Measurements from ENCODE around the gene CELSR2. TPM values are rescaled to one million over a fixed set of nuclear protein-coding genes. Genes with fewer than 3 reads are reported as not detected.

Gene CELSR2
- total and polyA plus RNA-seq, 2 donors (not counting 1 experiment from before 2014, with no cell fraction given) = 0.57 to 2.7 TPM

DNA sequence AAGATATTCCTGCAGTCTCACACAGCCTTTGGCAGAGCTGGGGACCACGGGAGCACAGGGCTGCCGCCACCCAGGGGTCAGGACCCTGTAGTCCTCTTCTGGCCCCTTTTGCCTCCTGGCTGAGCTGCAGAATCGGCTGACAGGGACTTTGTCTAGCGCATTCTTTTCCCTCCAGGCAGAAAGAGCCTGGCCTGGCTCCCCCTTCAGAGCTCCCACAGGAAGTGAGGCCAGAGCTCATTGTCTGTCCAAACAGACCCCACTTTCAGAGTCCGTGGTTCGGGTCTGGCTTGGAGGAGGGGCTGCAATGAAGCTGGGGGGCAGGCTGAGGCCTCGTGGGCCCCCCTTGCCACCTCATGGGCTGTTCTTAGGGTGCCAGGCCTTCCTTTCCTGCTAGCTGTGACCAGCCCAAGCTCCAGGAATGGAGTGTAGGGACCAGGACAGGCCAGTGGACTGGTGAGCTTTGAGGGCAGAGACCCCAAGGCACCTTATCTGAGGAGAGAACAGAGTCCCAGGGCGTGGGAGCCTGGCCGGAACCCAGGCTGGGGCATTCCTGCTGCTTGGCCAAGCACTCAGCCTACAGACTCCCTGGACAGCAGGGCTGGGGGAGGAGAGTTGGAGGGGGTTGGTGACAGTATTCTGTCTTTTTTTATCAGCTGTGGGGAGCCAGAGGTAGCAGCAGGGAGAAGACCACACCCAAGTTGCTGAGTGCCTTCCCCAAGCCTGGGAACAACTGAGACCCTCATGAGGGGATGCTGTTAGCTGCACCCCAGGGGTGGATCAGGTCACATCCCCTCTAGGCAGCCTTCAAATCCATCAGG is 4.7 kb downstream of the CELSR2 start:
- Histone ChIP-seq H3K27ac (ENCODE audit: low read length in 2 of 2) (no peak overlapping the region), H3K79me2 (ENCODE audit: control insufficient read depth, insufficient read depth, low read length) (no peaks in the 10 kb centered on the region), H2AFZ (ENCODE audit: insufficient read depth, low read depth, low read length, poor library complexity, severe bottlenecking) (peak overlapping the region; percentile 32), H3K9me3 (ENCODE audit: control extremely low read depth in 1 of 3, control insufficient read depth in 2 of 3, insufficient read depth in 1 of 3, low read length in 2 of 3) (peaks cover 0 to 16% (median 0%) of the 10 kb centered on the region in 3 donors), H3K9ac (ENCODE audit: low read length) (no peak overlapping the region), H3K4me1 (ENCODE audit: control insufficient read depth in 2 of 2, insufficient read depth in 2 of 2, low read length in 2 of 2) (peaks cover 8 to 20% of the 10 kb centered on the region in 2 donors), H3K4me3 (ENCODE audit: control extremely low read depth in 1 of 5, extremely low read depth in 1 of 5, insufficient read depth in 1 of 5, low read depth in 2 of 5, low read length in 4 of 5) (no peak overlapping the region), H3K27me3 (replicated peaks in 1 of 4; ENCODE audit: control extremely low read depth in 1 of 4, control insufficient read depth in 3 of 4, insufficient read depth in 4 of 4, low read length in 3 of 4) (peaks cover 0 to 15% (median 7%) of the 10 kb centered on the region in 4 experiments), H3K36me3 (replicated peaks in 1 of 2; ENCODE audit: control extremely low read depth in 1 of 2, control insufficient read depth in 1 of 2, extremely low read depth in 1 of 2, insufficient read depth in 2 of 2, low read length in 1 of 2) (no peaks in the 10 kb centered on the region), H4K20me1 (ENCODE audit: control insufficient read depth, insufficient read depth, low read length, poor library complexity, severe bottlenecking) (peaks cover 1% of the 10 kb centered on the region), H3K4me2 (replicated peaks; ENCODE audit: low read depth, low read length, poor library complexity, severe bottlenecking) (no peak overlapping the region)
- CTCF ChIA-PET = interaction anchor here (1.0 to 2.4 kb wide), 5 partner anchors 11 to 278 kb away, joined by 3 to 8 read pairs (median 5); no protein-coding TSS in a partner anchor
- Mint-ChIP-seq H3K27me3 (peaks cover 7% of the 10 kb centered on the region), H3K9me3 (ENCODE audit: insufficient read depth) (no peaks in the 10 kb centered on the region), H3K4me3 (peak overlapping the region; percentile 61), H3K4me1 (peaks cover 10% of the 10 kb centered on the region), H3K27ac (no peak overlapping the region)
- WGBS (ENCODE audit: insufficient coverage) = 78% methylated on average over 8 of the region's 9 CpGs
- intact Hi-C loops (cut with micrococcal nuclease) = no loop called here
- ATAC-seq (ENCODE audit: low read depth) (no peak), DNase-seq (no peak)
- POLR2A ChIA-PET = no interaction called here
- TF ChIP-seq, protein P1, sequence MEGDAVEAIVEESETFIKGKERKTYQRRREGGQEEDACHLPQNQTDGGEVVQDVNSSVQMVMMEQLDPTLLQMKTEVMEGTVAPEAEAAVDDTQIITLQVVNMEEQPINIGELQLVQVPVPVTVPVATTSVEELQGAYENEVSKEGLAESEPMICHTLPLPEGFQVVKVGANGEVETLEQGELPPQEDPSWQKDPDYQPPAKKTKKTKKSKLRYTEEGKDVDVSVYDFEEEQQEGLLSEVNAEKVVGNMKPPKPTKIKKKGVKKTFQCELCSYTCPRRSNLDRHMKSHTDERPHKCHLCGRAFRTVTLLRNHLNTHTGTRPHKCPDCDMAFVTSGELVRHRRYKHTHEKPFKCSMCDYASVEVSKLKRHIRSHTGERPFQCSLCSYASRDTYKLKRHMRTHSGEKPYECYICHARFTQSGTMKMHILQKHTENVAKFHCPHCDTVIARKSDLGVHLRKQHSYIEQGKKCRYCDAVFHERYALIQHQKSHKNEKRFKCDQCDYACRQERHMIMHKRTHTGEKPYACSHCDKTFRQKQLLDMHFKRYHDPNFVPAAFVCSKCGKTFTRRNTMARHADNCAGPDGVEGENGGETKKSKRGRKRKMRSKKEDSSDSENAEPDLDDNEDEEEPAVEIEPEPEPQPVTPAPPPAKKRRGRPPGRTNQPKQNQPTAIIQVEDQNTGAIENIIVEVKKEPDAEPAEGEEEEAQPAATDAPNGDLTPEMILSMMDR (IDR thresholded peaks at IDR 0.05) = no peak
- no peak for TF ChIP-seq EZH2 (IDR thresholded peaks at IDR 0.05; ENCODE audit: borderline replicate concordance, insufficient read depth, low read depth, low read length, poor library complexity, severe bottlenecking)

DNA sequence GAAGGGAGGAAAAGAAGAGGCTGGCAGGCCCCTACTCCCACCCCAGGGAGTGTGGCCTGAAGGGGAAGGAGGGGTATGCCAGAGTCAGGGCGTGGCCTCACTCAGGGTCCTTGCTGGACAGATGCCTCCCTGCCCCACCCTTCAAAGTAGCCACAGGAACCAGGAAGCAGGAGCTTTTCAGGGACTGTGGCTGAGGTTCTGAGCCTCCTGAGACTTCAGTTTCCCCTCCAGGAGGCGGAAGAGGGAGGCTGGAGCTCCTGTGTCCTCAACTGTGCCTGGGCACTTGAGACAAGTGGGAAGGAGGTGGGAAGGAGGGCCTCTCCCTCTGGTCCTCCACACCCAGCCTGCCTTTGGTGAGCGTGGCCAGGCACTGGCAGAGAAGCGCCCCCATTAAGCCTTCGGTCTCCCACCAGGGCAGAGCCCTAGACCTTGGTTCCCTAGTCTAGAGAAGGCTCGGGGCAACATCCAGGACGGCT is 5.3 kb downstream of the CELSR2 start:
- H3K4me3 Mint-ChIP-seq = no peak overlapping the region
- no peak for DNase-seq
- WGBS (ENCODE audit: insufficient coverage) = 90% methylated on average over 5 of the region's 7 CpGs
- Histone ChIP-seq H2AFZ (ENCODE audit: insufficient read depth, low read depth, low read length, poor library complexity, severe bottlenecking) (no peak overlapping the region), H3K4me2 (replicated peaks; ENCODE audit: low read depth, low read length, poor library complexity, severe bottlenecking) (no peak overlapping the region), H3K27ac (ENCODE audit: low read length in 2 of 2) (no peak overlapping the region), H3K9me3 (ENCODE audit: control extremely low read depth in 1 of 3, control insufficient read depth in 2 of 3, insufficient read depth in 1 of 3, low read length in 2 of 3) (peaks cover 0 to 16% (median 0%) of the 10 kb centered on the region in 3 donors), H3K4me3 (ENCODE audit: control extremely low read depth in 1 of 5, extremely low read depth in 1 of 5, insufficient read depth in 1 of 5, low read depth in 2 of 5, low read length in 4 of 5) (no peak overlapping the region), H3K36me3 (replicated peaks in 1 of 2; ENCODE audit: control extremely low read depth in 1 of 2, control insufficient read depth in 1 of 2, extremely low read depth in 1 of 2, insufficient read depth in 2 of 2, low read length in 1 of 2) (no peaks in the 10 kb centered on the region), H4K20me1 (ENCODE audit: control insufficient read depth, insufficient read depth, low read length, poor library complexity, severe bottlenecking) (no peaks in the 10 kb centered on the region), H3K9ac (ENCODE audit: low read length) (no peak overlapping the region), H3K4me1 (ENCODE audit: control insufficient read depth in 2 of 2, insufficient read depth in 2 of 2, low read length in 2 of 2) (peaks cover 5 to 16% of the 10 kb centered on the region in 2 donors), H3K79me2 (ENCODE audit: control insufficient read depth, insufficient read depth, low read length) (no peaks in the 10 kb centered on the region), H3K27me3 (replicated peaks in 1 of 4; ENCODE audit: control extremely low read depth in 1 of 4, control insufficient read depth in 3 of 4, insufficient read depth in 4 of 4, low read length in 3 of 4) (peaks cover 0 to 12% (median 6%) of the 10 kb centered on the region in 4 experiments)
- peaks cover 7% of the 10 kb centered on the region for H3K4me1 Mint-ChIP-seq
- H3K9me3 Mint-ChIP-seq (ENCODE audit: insufficient read depth) = no peaks in the 10 kb centered on the region
- CTCF ChIA-PET = interaction anchor here (2.4 kb wide), 1 partner anchor 22 kb away, joined by 8 read pairs; no protein-coding TSS in a partner anchor
- ATAC-seq (ENCODE audit: low read depth) = no peak
- TF ChIP-seq EZH2 (IDR thresholded peaks at IDR 0.05; ENCODE audit: borderline replicate concordance, insufficient read depth, low read depth, low read length, poor library complexity, severe bottlenecking) = no peak
- TF ChIP-seq, protein P1 (IDR thresholded peaks at IDR 0.05) = no peak
- POLR2A ChIA-PET = no interaction called here
- intact Hi-C loops (cut with micrococcal nuclease) = no loop called here
- no peak overlapping the region for H3K27ac Mint-ChIP-seq
- peaks cover 4% of the 10 kb centered on the region for H3K27me3 Mint-ChIP-seq

All from B cell (primary cell).